GM18861 (cell line): ENCODE results near the gene ZDHHC14.
A peak's percentile ranks its signal among the peaks of the same experiment; 100 is the strongest.
"Not testable (repeated sequence)": the region's sequence is repeated elsewhere in the genome, so short reads cannot be mapped to it uniquely, and the experiment has no call there.

Source experiments
- ATAC-seq: cut with Tn5 transposase; IDR thresholded peaks from one replicate; pipeline ENCODE4 v1.9.1; 2021; ENCODE audit not compliant: unreplicated experiment

ZDHHC14 gene

DNA sequence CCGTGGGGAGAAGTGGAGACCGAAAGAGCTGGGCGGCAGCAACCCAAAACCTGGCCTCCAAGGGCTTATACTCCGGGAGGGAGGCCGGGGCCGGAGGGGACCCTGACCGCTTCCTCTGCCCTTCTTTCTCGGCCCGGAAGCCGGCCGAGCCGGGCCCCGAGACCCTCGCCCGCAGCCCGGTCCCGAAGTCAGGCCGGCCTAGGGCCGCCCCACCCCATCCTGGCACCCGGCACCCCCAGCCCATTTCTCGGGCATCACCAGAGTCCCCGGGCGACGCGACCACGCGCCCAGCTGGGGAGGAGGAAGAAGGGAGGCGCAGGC lies 572 bp upstream of the ZDHHC14 start:
- ATAC-seq, result no peak

DNA sequence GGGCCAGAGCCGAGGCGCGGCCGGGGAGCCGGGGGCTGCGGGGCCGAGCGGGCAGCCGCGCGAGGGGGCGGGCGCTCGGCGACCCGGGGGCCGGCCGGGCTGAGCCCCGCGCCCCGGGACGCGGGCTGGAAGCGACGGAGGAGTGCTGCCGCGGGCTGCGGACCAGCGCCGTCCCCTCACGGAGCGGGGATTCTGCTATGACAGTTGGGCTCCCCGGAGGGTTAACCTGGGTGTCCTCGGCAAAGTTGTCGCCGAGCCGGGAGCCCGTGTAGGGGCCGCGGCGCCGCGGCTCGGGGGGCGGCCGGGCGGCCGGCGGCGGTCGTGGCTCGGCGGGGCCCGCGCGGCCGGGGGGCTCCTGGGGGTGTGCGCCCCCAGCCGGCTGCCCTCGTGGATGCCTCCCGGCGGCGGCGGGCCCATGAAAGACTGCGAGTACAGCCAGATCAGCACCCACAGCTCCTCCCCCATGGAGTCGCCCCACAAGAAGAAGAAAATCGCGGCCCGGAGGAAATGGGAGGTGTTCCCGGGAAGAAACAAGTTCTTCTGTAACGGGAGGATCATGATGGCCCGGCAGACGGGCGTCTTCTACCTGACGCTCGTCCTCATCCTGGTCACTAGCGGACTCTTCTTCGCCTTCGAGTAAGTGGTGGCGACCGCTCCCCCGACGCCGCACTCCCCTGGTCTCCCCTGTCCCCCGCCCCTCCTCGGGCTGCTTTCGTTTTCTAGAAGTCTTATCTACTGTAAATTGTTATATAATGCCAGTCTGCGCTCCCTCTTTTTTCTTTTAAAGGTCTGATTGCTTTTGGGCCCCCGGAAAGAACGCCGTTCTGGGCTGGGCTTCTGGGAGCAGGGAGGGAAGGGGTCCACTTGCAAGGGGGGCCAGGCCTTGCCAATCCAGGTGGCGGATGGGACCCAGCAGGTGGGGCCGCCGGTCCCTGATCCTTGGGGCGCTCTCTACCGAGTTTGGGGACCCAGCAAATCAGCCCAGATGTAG lies 936 bp downstream of the ZDHHC14 start:
- peak; percentile 14 for ATAC-seq

DNA sequence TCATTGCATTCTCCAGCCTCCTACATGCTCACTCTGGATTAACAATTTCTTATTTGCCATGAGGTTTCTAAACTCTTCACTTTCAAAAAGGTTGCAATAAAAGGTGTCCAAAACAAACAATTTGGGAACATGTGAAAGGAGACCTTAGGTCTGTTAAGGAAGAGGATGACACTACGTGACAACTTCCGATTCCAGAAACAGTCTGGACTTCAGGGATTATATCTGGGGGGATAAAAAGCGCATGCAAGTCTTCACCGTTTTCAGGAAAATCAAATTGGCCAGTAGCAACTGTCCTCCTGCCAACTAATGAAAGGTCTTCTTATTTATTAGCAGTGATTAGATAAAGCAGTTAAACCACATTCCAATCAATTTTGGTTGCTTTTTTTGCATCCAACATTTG lies 1.8 kb downstream of the ZDHHC14 start:
- no peak for ATAC-seq

DNA sequence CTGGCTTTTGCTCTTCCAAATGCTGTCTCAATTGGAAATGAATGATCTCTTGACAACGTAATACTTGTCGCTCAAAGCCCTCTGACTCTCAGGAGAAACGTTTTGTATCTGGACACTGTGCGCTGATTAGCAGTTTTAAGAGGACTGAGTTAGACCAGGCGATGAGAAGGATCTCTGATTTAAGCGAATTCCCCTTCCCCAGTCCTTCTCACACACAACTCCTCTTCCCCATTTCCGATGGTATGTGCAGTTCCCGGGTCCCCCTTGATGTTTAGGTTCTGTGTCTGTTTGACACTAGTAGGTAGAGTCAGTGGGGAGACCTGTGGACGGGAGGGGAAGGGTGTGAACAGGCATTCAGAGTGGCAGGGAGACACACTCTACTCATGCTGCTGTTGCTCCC lies 2.5 kb downstream of the ZDHHC14 start:
- no peak for ATAC-seq

DNA sequence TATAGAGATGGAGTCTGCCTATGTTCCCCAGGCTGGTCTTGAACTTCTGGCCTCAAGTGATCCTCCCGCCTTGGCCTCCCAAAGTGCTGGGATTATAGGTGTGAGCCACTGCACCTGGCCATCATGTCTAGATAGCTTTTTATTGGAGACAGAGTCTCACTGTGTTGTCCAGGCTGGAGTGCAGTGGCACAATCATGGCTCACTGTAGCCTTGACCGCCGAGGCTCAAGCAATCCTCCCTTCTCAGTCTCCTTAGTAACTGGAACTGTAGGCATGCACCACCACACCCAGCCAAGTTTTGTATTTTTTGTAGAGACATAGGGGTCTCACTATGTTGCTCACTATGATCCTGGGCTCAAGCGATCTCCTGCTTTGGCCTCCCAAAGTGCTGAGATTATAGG lies 4.0 kb downstream of the ZDHHC14 start:
- not testable (repeated sequence) for ATAC-seq

DNA sequence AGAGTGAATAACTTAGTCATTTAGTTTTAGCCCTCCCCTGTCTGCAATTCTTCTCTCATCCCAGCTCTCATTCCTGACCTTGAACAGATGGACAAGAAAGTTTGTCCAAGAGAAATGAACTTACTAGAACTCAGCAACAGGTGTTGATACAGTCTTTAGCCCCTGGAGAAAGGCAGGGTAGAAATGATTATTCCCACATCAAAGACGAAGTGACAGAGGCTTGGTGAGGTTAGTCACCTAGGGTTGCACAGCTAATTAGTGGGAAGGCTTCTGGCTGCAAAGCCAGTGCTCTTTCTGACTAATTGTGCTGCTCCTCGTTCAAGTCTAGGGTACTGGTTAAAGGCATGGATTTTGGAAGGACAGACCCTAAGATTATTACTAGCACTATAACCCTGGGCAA lies 4.5 kb downstream of the ZDHHC14 start:
- ATAC-seq, result no peak

DNA sequence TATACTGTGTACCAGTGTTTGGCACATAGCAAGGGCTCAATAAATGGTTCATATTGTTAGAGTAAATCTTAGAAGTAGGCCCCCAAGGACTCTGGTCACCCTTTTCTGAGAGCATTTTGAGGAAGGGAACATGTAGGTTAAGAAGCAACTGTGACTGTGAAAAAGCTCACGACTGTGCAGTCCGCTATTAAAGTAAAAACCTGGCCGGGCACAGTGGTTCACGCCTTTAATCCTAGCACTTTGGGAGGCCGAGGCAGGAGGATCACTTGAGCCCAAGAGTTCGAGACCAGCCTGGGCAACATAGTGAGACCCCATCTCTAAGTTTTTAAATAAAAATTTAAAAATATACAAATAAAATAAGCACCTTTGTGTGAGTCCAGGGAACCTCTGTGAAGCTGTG lies 5.0 kb downstream of the ZDHHC14 start:
- no peak for ATAC-seq

DNA sequence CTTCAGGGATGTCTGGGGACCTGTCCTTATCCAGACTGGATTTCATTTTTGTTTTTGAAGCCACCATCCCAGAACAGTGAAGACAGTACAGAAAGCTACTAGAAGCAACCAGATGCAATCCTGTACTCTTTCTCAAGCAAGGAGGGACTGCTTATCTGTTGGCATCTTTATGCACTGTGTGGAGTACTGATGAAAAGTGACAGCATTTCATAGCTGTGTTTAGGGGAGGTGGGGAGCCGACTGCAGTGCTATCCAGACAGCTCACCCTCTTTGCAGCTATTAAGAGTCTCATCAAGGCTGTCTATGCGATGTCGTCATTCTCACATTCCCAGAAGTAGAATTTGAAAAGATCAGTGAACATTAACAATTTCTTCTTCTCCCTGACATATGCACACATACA lies 5.5 kb downstream of the ZDHHC14 start:
- no peak for ATAC-seq

DNA sequence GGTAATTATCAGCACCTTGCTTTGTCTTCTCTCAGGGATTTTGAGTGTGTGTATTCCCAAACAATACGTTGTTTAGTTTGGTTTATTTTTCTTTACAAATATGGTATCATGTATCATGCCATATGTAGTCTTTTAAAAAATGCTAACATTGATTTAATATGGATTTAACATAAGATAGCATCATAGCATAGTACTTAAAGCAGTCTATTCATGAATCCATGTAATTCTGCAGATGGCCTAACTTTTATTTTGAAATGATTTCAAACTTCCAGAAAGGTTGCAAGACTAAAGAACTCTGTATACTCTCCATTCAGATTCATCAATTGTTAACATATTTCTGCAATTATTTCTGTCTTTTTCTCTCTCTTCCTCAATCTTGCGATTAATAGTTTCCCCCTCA lies 7.9 kb downstream of the ZDHHC14 start:
- no peak for ATAC-seq

DNA sequence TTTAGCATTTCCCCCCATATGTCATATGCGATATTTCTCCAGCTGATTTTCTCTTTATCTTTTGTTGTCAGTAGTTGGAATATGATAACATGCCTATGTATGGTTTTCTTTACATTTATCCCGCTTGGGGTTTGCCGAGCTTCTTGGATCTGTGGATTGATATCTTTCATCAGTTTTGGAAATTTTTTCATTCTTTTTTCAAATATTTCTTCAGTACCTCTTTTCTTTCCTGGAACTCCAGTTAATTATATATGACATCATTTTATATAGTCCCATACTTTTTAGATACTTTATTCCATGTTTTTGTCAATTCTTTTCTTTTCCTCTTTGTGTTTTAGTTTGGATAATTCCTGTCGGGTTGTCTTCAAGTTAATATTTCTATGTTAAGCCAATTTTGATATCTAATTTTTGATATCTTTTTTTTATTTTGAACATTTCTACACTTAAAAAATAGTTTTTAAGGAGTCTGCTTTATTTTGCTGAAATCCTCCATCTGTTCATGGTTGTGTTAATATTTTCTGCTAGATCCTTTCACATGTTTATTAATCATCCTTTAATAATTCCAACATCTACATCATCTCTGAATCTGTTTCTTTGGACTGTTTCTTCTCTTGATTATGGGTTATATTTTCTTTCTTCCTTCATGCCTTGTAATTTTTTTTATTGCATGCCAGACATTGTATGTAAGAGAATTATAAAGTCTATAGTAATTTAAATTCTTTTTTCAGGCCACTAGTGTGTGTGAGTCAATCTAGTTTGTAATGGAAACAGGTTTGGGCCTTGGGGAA lies 9.5 kb downstream of the ZDHHC14 start:
- no peak for ATAC-seq

DNA sequence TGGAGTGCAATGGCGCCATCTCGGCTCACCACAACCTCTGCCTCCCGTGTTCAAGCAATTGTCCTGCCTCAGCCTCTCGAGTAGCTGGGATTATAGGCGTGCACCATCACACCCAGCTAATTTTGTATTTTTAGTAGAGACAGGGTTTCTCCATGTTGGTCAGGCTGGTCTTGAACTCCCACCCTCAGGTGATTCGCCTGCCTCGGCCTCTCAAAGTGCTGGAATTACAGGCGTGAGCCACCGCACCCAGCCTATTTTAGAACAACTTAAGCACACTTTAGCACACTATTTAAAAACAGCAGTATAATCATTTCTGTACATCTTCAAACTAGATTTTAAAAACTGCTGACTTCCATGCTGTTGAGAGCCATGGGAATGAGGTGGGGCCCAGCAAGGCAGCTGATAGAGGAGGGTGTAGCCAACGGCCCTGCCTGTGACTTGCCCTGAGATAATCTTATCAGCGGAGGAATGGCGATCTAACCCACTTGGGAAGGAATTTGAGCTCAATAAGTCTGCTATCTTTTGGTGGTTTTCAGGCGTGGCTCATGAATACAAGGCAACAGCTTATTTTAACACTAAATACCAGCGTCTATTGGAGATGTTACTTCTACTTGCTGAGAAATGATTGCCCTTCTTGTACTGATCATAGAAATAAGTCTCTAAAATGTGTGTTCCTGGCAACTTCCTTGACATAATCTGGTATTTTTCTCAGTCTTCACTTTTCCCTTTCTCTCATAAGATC lies 12.1 kb downstream of the ZDHHC14 start:
- ATAC-seq, result no peak

DNA sequence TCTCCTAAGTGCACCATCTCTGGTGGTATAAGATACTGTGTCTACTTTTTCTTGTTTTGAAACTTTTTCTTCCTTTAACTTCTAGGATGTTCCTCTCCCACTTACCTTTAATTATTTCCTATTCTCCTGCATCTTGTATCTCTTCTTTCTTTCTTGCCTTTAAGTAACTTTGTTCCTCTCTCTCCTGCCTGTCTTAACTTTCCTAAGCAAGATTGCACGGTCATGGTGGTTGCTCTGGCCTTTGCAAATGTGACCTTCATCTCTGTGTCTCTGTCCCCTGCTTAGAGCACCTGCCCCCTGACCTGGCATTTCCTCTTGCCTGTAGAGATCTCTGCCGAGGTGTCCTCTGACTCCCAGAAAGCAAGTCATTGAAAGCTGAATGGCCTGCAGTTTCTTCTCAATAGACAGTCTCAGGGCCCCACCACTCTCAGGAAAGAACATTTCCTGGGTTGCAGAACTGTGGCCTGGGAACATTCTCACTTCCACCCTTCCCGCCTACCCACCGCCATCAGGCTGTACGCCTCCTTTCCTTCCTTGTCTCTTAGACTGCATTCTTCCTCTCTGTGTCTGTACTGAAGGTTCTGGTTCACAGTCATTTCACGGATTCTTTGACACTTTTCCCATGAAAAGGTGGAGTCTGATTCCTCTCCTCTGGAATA lies 12.8 kb downstream of the ZDHHC14 start:
- no peak for ATAC-seq

DNA sequence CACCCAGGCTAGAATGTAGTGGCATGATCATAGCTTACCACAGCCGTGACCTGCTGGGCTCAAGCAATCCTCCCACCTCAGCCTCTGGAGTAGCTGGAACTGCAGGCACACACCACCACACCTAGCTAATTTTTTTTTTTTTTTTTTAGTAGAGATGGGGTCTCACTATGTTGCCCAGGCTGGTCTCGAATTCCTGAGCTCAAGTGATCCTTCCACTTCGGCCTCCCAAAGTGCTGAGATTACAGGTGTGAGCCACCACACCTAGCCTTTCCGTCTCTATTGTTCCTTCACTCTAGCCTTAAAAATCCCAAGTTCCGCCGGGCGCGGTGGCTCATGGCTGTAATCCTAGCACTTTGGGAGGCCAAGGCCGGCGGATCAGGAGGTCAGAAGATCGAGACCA lies 14.2 kb downstream of the ZDHHC14 start:
- not testable (repeated sequence) for ATAC-seq

DNA sequence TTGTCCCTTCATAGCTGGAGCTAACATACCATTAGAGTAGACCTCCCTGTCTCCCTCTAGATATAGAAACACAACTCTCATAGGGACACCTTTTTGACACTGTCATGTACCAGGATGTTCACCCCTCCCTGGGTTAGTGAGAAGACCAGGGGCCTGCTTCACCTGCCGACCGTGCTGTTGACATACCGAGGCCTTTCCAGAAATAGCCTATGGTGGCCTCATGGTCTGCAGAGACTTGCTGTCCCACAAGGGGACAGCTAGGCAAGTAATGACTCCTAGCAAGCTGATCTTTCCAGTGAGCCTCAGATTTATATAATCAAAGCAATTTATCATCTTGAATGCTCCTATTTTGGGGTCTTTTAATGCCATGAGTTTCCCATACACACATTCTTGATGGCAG lies 15.0 kb downstream of the ZDHHC14 start:
- ATAC-seq, result no peak

DNA sequence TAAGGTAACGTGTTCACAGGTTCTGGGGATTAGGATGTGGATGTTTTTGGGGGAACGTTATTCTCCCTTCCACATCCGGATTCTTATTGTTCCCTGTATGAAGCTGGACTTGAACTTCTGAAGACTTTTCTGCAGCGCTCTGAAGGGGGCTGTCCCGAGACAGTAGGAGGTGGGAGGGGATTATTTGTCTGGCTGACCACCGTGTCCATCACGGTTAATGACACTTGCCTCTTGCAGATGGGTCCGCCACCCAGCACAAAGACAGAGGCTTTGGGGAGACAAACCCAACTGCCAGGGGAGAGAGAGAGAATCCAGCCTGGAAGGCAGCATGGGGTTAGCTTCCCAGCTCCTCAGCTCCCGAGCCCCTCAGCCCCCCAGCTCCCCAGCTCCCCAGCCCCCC lies 16.7 kb downstream of the ZDHHC14 start:
- no peak for ATAC-seq

DNA sequence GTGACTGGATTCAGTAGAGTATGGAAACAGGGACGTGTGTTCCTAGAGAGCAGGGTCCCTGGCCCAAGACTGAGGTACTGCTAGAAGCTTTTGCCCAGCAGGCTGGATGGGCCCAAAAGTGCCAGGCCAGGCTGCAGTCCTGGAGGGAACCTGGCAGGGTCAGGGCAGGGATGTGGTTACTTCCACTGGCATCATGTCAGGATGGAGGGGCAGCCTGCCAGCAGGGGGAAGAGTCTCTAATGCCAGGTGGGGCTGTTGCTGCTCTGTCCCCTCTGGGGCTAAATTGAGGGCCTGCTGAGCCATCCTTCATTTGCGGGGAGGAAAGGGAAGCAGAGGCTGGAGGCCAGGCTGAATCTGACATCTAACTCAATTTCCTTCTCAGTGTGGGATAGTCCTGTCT lies 17.2 kb downstream of the ZDHHC14 start:
- no peak for ATAC-seq

DNA sequence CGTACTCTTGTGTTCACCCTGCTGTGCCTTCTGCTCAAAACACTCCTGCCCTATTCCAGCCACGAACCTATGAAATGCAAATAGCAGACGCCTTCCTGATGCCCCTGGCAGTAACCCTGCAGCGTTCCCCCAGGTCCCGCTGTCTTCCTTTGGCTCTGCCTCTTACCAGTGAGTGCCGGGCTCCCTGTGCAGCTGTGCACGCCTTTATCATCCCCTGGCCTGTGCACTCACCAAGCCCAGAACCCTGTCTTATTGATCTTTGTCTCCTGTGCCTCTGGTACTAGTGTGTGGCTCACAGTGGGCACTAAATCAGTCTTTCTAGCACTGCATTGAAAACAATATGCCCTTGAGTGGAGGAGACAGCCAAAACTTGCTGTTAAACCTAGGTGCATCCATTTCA lies 19.7 kb downstream of the ZDHHC14 start:
- no peak for ATAC-seq

DNA sequence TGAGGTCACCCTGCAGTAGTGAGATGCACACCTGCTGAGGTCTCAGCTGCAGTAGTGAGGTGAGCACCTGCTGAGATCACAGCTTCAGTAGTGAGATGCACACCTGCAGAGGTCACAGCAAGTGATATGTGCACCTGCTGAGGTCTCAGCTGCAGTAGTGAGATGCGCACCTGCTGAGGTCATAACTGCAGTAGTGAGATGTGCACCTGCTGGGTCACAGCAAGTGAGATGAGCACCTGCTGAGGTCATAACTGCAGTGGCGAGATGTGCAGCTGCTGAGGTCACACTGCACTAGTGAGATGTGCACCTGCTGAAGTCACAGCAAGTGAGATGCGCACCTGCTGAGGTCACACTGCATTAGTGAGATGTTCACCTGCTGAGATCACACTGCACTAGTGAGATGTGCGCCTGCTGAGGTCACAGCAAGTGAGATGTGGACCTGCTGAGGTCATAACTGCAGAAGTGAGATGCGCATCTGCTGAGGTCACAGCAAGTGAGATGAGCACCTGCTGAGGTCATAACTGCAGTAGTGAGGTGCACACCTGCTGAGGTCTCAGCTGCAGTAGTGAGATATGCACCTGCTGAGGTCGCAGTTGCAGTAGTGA lies 20.8 kb downstream of the ZDHHC14 start:
- ATAC-seq, result no peak

DNA sequence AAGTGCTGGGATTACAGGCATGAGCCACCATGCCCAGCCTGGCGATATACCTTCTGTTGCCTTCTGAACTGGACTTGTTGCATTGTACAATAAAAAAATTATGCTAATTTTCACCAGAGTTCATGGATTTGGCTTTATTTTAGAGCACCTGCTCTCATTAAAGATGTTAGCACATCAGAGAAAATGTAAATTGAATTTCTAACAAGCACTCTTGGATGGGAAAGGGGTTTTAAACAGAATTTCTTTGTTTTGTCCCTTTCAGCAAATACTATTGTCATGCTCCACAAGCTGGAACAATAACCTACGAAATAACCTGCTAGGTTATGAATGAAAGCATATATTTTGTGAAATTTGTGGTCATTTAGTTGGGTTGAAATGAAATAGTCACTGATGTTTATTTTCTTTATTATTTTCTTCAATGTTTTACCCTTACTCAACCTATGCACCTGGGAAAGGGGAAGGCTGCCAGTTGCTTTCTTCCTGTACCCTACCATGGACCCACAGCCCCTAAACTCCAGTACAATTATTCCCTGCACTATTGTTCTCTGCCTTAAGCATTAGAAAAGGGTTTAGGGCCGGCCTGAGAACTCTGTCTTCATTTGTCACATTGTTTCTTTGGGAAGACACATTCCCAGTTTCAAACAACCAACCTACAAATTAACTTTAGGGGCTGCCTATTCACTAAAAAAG lies 22.2 kb downstream of the ZDHHC14 start:
- ATAC-seq, result no peak

DNA sequence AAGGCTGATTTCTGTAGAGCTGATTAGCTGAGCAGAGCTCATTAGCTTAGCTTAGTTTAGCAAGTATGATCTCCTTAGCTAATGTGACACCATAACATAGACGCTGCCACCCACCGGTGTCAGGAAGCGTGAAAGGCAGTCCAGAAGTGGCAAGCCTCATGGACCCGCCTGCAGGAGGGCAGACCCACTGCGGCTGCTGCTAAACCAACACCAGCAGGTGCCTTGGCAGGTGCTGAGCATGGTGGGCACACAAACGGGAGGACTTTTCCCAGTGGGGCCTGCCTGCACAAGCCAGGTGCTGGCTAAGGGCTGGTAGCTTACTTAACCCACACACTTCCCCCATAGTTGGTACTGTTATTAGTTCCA lies 22.7 kb downstream of the ZDHHC14 start:
- ATAC-seq, result no peak
